Fibroblast of mammary gland (primary cell): ENCODE results near the gene KLHL29.
A peak's percentile ranks its signal among the peaks of the same experiment; 100 is the strongest.

ENCODE experiments used
- DNase-seq: peaks from one replicate; pipeline ENCODE4 v3.0.0-alpha.2; 2010; ENCODE audit warnings: low read depth
- H3K4me3 ChIP-seq: 2 replicates; pipeline ENCODE4 v1.5.1; 2011; ENCODE audit warnings: low read depth, mild to moderate bottlenecking, low read length, moderate library complexity; ENCODE audit not compliant: control insufficient read depth
- CTCF ChIP-seq: conservative IDR thresholded peaks from 2 replicates; pipeline ENCODE4 v1.5.1; 2011; ENCODE audit warnings: low read depth, low read length, inconsistent platforms; ENCODE audit not compliant: control insufficient read depth, insufficient read depth

Gene KLHL29

GRCh38 chr2:23633966-23634365, 249.0 kb downstream of the KLHL29 start:
- no peak overlapping the region for H3K4me3 ChIP-seq
- no peak for DNase-seq
- TF ChIP-seq CTCF = no peak

- TF ChIP-seq CTCF = no peak
- H3K4me3 ChIP-seq = no peak overlapping the region
Observed at GRCh38 chr2:23635442-23636340, 250.7 kb downstream of the KLHL29 start.

GRCh38 chr2:23636426-23636825, 251.4 kb downstream of the KLHL29 start:
- no peak overlapping the region for H3K4me3 ChIP-seq
- DNase-seq = peak; percentile 40
- TF ChIP-seq CTCF = peak; percentile 25

More at GRCh38 chr2:23635442-23636340, 250.7 kb downstream of the KLHL29 start:
- no peak for DNase-seq

GRCh38 chr2:23637011-23637778, 252.2 kb downstream of the KLHL29 start:
- TF ChIP-seq CTCF = no peak
- no peak overlapping the region for H3K4me3 ChIP-seq
- peak; percentile 67 for DNase-seq

- no peak for DNase-seq
- H3K4me3 ChIP-seq = no peak overlapping the region
- no peak for TF ChIP-seq CTCF
Observed at GRCh38 chr2:23639406-23639982, 254.5 kb downstream of the KLHL29 start.

- H3K4me3 ChIP-seq = no peak overlapping the region
- no peak for TF ChIP-seq CTCF
- DNase-seq = no peak
Observed at GRCh38 chr2:23640711-23641110, 255.7 kb downstream of the KLHL29 start.
